Neural progenitor cell (in vitro differentiated cells): ENCODE data around the gene KRTAP10-6.

Source experiments
- EZH2 ChIP-seq: fragments of 200-600 bp; sonication (generic); IDR thresholded peaks from 2 replicates; pipeline ENCODE4 v1.6.1; 2017; ENCODE audit warnings: antibody characterized with exemption, mild to moderate bottlenecking, moderate library complexity
- EZH2phosphoT487 ChIP-seq: fragments of 200-600 bp; sonication (generic); IDR thresholded peaks from 2 replicates; pipeline ENCODE4 v1.6.1; 2017; ENCODE audit warnings: antibody characterized with exemption
- TF ChIP-seq, protein P1 (sequence below): fragments of 200-600 bp; sonication (generic); IDR thresholded peaks from 2 replicates; pipeline ENCODE4 v1.5.1; 2017; ENCODE audit warnings: antibody characterized with exemption, mild to moderate bottlenecking

DNA sequence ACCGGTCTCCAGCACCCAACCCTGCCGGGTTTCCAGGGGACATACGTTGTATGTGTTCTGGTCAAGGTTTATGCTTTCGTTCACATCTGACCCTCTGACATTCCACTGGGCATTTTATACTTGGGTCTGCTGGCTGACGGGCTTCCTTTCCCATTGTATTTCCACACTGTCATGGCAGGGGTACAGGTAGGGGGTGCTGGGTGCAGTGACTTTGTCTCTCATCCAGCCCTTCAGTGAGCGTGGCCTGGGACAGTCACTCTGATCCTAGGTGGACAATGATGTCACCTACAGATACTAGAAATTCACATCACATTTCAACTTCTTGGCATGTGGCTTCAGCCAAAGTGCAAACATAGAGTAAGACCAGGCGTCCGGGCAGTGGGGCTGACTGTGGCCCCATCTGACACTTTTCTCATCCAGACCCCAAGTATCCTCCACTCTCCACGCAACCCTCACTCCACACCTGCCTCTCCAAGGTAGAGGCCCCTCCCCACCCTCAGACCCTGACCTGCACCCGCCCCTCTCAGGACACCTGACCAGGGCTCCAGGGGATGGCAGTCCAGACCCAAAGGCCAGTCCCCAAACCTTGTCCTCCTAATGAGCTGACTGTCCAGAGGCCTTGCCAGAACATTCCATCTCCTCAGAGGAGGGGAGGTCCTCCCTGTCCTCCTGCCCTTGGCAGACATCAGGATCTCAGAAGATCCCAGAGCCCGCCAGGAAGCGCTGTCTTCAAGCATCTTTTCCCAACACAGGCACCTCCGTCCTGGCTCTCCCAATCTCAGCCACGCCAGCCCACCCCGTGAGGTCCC is 44.1 kb upstream of the KRTAP10-6 start:
- TF ChIP-seq, protein P1, sequence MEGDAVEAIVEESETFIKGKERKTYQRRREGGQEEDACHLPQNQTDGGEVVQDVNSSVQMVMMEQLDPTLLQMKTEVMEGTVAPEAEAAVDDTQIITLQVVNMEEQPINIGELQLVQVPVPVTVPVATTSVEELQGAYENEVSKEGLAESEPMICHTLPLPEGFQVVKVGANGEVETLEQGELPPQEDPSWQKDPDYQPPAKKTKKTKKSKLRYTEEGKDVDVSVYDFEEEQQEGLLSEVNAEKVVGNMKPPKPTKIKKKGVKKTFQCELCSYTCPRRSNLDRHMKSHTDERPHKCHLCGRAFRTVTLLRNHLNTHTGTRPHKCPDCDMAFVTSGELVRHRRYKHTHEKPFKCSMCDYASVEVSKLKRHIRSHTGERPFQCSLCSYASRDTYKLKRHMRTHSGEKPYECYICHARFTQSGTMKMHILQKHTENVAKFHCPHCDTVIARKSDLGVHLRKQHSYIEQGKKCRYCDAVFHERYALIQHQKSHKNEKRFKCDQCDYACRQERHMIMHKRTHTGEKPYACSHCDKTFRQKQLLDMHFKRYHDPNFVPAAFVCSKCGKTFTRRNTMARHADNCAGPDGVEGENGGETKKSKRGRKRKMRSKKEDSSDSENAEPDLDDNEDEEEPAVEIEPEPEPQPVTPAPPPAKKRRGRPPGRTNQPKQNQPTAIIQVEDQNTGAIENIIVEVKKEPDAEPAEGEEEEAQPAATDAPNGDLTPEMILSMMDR = no peak
- no peak for TF ChIP-seq EZH2
- no peak for TF ChIP-seq EZH2phosphoT487
